Measurements from ENCODE around the gene CCL24. TPM values are rescaled to one million over a fixed set of nuclear protein-coding genes. Genes with fewer than 3 reads are reported as not detected.
"Not testable (repeated sequence)": the region's sequence is repeated elsewhere in the genome, so short reads cannot be mapped to it uniquely, and the experiment has no call there.

The CCL24 gene
- total RNA-seq, 4 donors from 2014 or later = 2.2 to 3.9 (median 2.9) TPM; not detected in 1

- intact Hi-C loops (cut with DNase I) = no loop called here
- Histone ChIP-seq H3K4me1 (peaks cover 0 to 3% (median 0%) of the 10 kb centered on the region in 3 donors), H3K9me3 (no peaks in the 10 kb centered on the region), H3K36me3 (no peaks in the 10 kb centered on the region), H3K27ac (no peak overlapping the region), H3K4me3 (no peak overlapping the region), H3K27me3 (no peaks in the 10 kb centered on the region)
- DNase-seq = no peak
- 71 to 72% methylated on average over 5 of the region's 5 CpGs for WGBS, 2 donors
- TF ChIP-seq CTCF (IDR thresholded peaks at IDR 0.05) (no peak), POLR2A (IDR thresholded peaks at IDR 0.05) (no peak)
These were observed 40.6 kb upstream of the CCL24 start for GRCh38 chr7:75854233-75854632.

- no peaks in the 10 kb centered on the region for H3K27me3 ChIP-seq
- H3K4me1 ChIP-seq = peaks cover 0 to 6% (median 0%) of the 10 kb centered on the region in 3 donors
- intact Hi-C loops (cut with DNase I) = no loop called here
- H3K9me3 ChIP-seq = no peaks in the 10 kb centered on the region
- DNase-seq = no peak
- 57 to 69% methylated on average over 4 of the region's 4 CpGs for WGBS, 2 donors
- TF ChIP-seq POLR2A (IDR thresholded peaks at IDR 0.05) = no peak
- no peak for TF ChIP-seq CTCF (IDR thresholded peaks at IDR 0.05)
- H3K4me3 ChIP-seq = no peak overlapping the region
- H3K36me3 ChIP-seq = no peaks in the 10 kb centered on the region
- H3K27ac ChIP-seq = no peak overlapping the region
These were observed 36.6 kb upstream of the CCL24 start for GRCh38 chr7:75850235-75850634.

- Histone ChIP-seq H3K4me1 (peaks cover 0 to 6% (median 0%) of the 10 kb centered on the region in 3 donors), H3K36me3 (no peaks in the 10 kb centered on the region), H3K27me3 (no peaks in the 10 kb centered on the region), H3K4me3 (no peak overlapping the region), H3K9me3 (no peaks in the 10 kb centered on the region), H3K27ac (no peak overlapping the region)
- 60 to 61% methylated on average over 3 of the region's 3 CpGs for WGBS, 2 donors
- intact Hi-C loops (cut with DNase I) = no loop called here
- no peak for TF ChIP-seq POLR2A (IDR thresholded peaks at IDR 0.05)
- no peak for TF ChIP-seq CTCF (IDR thresholded peaks at IDR 0.05)
- no peak for DNase-seq
These were observed 36.0 kb upstream of the CCL24 start for GRCh38 chr7:75849573-75849972.

DNA sequence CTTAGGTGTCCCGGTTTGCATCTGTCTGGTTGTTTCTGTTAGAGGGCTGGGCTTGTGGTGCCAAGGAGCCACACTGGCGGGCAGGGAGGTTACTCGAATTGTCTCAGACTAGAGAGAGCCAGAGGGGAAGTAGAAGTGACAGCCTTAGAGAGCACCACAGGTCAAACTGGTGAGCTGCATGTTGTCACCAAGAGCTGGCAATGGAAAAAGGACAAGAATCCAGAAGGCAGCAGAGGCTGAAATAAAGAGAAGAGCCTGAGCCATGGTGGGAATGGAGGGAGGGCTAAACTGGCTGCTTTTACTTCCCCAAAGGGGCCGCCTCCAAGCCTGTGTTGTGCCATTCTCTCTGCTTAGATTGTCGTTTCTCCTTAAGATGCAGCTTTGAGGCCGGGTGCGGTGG is 34.1 kb upstream of the CCL24 start:
- TF ChIP-seq CTCF (IDR thresholded peaks at IDR 0.05) (no peak), POLR2A (IDR thresholded peaks at IDR 0.05) (no peak)
- Histone ChIP-seq H3K36me3 (no peaks in the 10 kb centered on the region), H3K27me3 (no peaks in the 10 kb centered on the region), H3K4me1 (peaks cover 6 to 16% (median 8%) of the 10 kb centered on the region in 3 donors), H3K27ac (no peak overlapping the region), H3K4me3 (no peak overlapping the region), H3K9me3 (no peaks in the 10 kb centered on the region)
- DNase-seq = no peak
- 79 to 82% methylated on average over 4 to 7 of the region's 7 CpGs for WGBS, 2 donors
- intact Hi-C loops (cut with DNase I) = no loop called here

- intact Hi-C loops (cut with DNase I); DNase-seq; H3K9me3 ChIP-seq; H3K4me3 ChIP-seq; H3K36me3 ChIP-seq; H3K27ac ChIP-seq; H3K27me3 ChIP-seq: not testable (repeated sequence)
- 56 to 79% methylated on average over 6 of the region's 6 CpGs for WGBS, 2 donors
- peaks cover 9 to 27% (median 16%) of the 10 kb centered on the region in 3 donors for H3K4me1 ChIP-seq
These were observed 31.5 kb upstream of the CCL24 start for GRCh38 chr7:75845132-75845531.

DNA sequence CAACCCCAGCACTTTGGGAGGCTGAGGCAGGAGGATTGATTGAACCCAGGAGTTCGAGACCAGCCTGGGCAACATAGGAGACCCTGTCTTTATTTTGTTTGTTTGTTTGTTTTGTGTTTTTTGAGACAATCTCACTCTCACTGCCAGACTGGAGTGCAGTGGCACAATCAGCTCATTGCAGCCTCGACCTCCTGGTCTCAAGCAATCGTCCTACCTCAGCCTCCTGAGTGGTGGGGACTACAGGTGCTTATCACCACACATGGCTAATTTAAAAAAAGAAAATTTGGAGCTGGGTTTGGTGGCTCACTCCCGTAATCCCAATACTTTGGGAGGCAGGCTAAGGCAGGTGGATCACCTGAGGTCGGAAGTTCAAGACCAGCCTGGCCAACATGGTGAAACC is 30.6 kb upstream of the CCL24 start:
- WGBS, 2 donors = 87 to 90% methylated on average over 4 to 5 of the region's 5 CpGs
- intact Hi-C loops (cut with DNase I) = no loop called here

More for the DNA sequence above, 30.6 kb upstream of the CCL24 start:
- H3K4me1 ChIP-seq = peaks cover 9 to 24% (median 16%) of the 10 kb centered on the region in 3 donors
- H3K27ac ChIP-seq = no peak overlapping the region
- H3K9me3 ChIP-seq = no peaks in the 10 kb centered on the region
- H3K36me3 ChIP-seq = no peaks in the 10 kb centered on the region
- TF ChIP-seq POLR2A (IDR thresholded peaks at IDR 0.05) (no peak), CTCF (IDR thresholded peaks at IDR 0.05) (no peak)
- H3K27me3 ChIP-seq = no peaks in the 10 kb centered on the region
- no peak overlapping the region for H3K4me3 ChIP-seq
- DNase-seq = no peak
